Muscle of back (tissue), 11 donors: ENCODE data around the gene LBH. TPM values are rescaled to one million over a fixed set of nuclear protein-coding genes. Genes with fewer than 3 reads are reported as not detected.
A peak's percentile ranks its signal among the peaks of the same experiment; 100 is the strongest.

Experiments used
- DNase-seq, 3 donors: peaks; one replicate each; pipeline versions ENCODE4 v3.0.0 to v3.0.0-alpha.2; 2013
- polyA plus RNA-seq, 10 donors: library from polyadenylated mRNA; unstranded; fragments of 120-200 nt; gene quantifications; one replicate each; pipeline ENCODE4 v1.2.1, GENCODE V29; 2013; ENCODE audit not compliant: insufficient read length in 10 of 10

The LBH gene
- polyA plus RNA-seq, 10 donors: 19.1 to 39.0 (median 29.9) TPM

GRCh38 chr2:30271301-30271700 lies 40.0 kb downstream of the LBH start:
- DNase-seq: no peak

- DNase-seq: no peak
These were observed 41.0 kb downstream of the LBH start for GRCh38 chr2:30272286-30272685.

GRCh38 chr2:30272761-30273573 lies 41.6 kb downstream of the LBH start:
- DNase-seq: peak in 2 of 3 donors; percentile 18 to 47

- no peak for DNase-seq
These were observed 42.2 kb downstream of the LBH start for GRCh38 chr2:30273574-30273929.

- DNase-seq: no peak
These were observed 43.9 kb downstream of the LBH start for GRCh38 chr2:30275256-30275655.

GRCh38 chr2:30276455-30276911 lies 45.1 kb downstream of the LBH start:
- DNase-seq: no peak

- no peak for DNase-seq
These were observed 46.2 kb downstream of the LBH start for GRCh38 chr2:30277582-30277981.

- no peak for DNase-seq
These were observed 47.1 kb downstream of the LBH start for GRCh38 chr2:30278419-30278818.

GRCh38 chr2:30280596-30281434 lies 49.5 kb downstream of the LBH start:
- DNase-seq: no peak

GRCh38 chr2:30282081-30282480 lies 50.7 kb downstream of the LBH start:
- no peak for DNase-seq

GRCh38 chr2:30282721-30283120 lies 51.4 kb downstream of the LBH start:
- DNase-seq: no peak

GRCh38 chr2:30283931-30284565 lies 52.7 kb downstream of the LBH start:
- DNase-seq: no peak

GRCh38 chr2:30285758-30286157 lies 54.4 kb downstream of the LBH start:
- DNase-seq: no peak

- DNase-seq: no peak
These were observed 56.0 kb downstream of the LBH start for GRCh38 chr2:30287190-30287840.

- DNase-seq: no peak
These were observed 56.7 kb downstream of the LBH start for GRCh38 chr2:30287857-30288513.

- DNase-seq: no peak
These were observed 57.2 kb downstream of the LBH start for GRCh38 chr2:30288561-30288960.

GRCh38 chr2:30293303-30293921 lies 62.1 kb downstream of the LBH start:
- DNase-seq: peak in 1 of 3 donors; percentile 71

GRCh38 chr2:30294133-30294532 lies 62.8 kb downstream of the LBH start:
- no peak for DNase-seq

- no peak for DNase-seq
These were observed 65.2 kb downstream of the LBH start for GRCh38 chr2:30296496-30296895.

GRCh38 chr2:30298302-30298701 lies 67.0 kb downstream of the LBH start:
- DNase-seq: no peak

- DNase-seq: no peak
These were observed 68.8 kb downstream of the LBH start for GRCh38 chr2:30300122-30300455.
